NCI-H226 (cell line): ENCODE data around the gene PSMD10.

Source experiments
- DNase-seq: peaks from one replicate; pipeline ENCODE4 v3.0.0-alpha.2; 2015

The PSMD10 gene

GRCh38 chrX:108071578-108071977 is 19.8 kb downstream of the PSMD10 start:
- peak; percentile 24 for DNase-seq

GRCh38 chrX:108070891-108071290 is 20.5 kb downstream of the PSMD10 start:
- peak; percentile 64 for DNase-seq

GRCh38 chrX:108068121-108068520 is 23.2 kb downstream of the PSMD10 start:
- no peak for DNase-seq

GRCh38 chrX:108064613-108065012 is 26.7 kb downstream of the PSMD10 start:
- no peak for DNase-seq

GRCh38 chrX:108064001-108064400 is 27.3 kb downstream of the PSMD10 start:
- no peak for DNase-seq

- no peak for DNase-seq
These were observed 31.5 kb downstream of the PSMD10 start for GRCh38 chrX:108059801-108060200.

GRCh38 chrX:108055546-108055945 is 35.8 kb downstream of the PSMD10 start:
- no peak for DNase-seq

- DNase-seq = no peak
These were observed 38.1 kb downstream of the PSMD10 start for GRCh38 chrX:108053218-108053617.

GRCh38 chrX:108049649-108050048 is 41.7 kb downstream of the PSMD10 start:
- DNase-seq = no peak

- DNase-seq = no peak
These were observed 46.6 kb downstream of the PSMD10 start, which contains the start of gene VSIG1 for GRCh38 chrX:108044554-108045256. VSIG1 (plus strand) TSS chrX:108045065; CDS start chrX:108045131, 66 bp downstream.

- peak; percentile 89 for DNase-seq
These were observed 54.9 kb downstream of the PSMD10 start for GRCh38 chrX:108036298-108036973.

- DNase-seq = no peak
These were observed 56.6 kb downstream of the PSMD10 start for GRCh38 chrX:108034725-108035124.
